GM19468 (cell line): ENCODE measurements around the gene RNASE2.
A peak's percentile ranks its signal among the peaks of the same experiment; 100 is the strongest.
"Not testable (repeated sequence)": the region's sequence is repeated elsewhere in the genome, so short reads cannot be mapped to it uniquely, and the experiment has no call there.

Experiments
- ATAC-seq: cut with Tn5 transposase; IDR thresholded peaks from one replicate; pipeline ENCODE4 v1.9.1; 2021; ENCODE audit warnings: mild to moderate bottlenecking, moderate library complexity, moderate number of reproducible peaks; ENCODE audit not compliant: unreplicated experiment; ENCODE audit errors: extremely low read depth

RNASE2 gene

DNA sequence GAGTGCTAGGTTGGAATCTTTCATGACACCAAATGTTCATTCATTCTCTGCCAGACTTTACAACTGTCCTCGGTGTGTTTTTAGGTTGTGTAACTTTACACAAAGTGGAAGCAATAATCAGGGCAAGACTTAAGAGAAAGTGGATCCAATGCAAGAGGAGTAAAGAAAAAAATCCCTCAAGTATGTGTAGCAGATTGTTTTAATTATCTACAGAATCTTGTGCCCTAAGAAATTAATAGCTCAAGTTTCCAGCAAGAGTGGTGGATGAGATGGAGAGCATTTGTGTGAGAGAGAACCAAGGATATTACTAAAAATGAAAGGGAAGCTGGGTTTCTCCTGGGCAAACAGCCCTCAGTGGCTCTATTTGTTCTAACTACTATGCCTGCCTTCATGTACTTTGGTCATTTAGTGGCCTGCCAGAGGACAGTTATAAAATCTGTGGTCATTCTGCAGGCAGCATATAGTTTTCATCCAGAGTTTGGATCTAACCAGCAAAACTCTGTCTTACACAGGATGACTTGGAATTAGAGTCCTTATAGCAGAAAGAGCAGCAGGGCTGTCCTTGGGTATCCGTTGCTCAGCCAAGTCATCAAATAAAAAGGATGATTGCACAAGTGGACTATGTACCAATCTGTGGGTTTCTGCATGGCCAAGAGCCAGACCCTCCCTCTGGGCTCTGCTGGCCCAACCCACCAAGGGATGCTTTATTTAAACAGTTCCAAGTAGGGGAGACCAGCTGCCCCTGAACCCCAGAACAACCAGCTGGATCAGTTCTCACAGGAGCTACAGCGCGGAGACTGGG is at the start of gene RNASE2:
RNASE2 (plus strand) TSS at position 752 of the 802 bp plus-strand sequence. CDS start 285 bp downstream, outside the sequence.
- ATAC-seq: not testable (repeated sequence)

GRCh38 chr14:20905676-20906075 is 49.6 kb upstream of the RNASE2 start:
- ATAC-seq: no peak

DNA sequence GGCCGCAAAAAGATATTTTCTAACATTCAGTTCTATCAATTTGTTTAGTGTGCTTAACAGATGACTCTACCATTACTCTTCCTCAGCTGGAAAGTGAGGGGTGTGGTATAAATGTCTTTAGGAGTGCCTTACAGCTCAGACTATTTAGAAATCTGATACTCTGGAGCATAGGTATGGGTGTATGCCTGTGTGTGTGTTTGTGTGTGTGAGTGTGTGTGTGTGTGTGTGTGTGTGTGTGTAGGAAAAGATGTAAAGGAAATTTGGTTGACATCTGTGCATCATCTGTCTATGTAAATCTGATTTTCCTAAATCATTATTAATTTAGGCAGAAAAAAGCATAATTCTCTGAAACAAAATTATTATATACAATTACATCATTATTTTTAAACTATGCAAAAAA is 48.1 kb upstream of the RNASE2 start:
- no peak for ATAC-seq

DNA sequence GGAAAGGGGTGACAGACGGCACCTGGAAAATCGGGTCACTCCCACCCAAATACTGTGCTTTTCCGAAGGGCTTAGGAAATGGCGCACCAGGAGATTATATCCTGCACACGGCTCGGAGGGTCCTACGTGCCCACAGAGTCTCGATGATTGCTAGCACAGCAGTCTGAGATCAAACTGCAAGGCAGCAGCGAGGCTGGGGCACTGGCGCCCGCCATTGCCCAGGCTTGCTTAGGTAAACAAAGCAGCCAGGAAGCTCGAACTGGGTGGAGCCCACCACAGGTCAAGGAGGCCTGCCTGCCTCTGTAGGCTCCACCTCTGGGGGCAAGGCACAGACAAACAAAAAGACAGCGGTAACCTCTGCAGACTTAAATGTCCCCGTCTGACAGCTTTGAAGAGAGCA is 44.5 kb upstream of the RNASE2 start:
- ATAC-seq: not testable (repeated sequence)

- not testable (repeated sequence) for ATAC-seq
Measured at GRCh38 chr14:20919038-20919756, 36.1 kb upstream of the RNASE2 start.

DNA sequence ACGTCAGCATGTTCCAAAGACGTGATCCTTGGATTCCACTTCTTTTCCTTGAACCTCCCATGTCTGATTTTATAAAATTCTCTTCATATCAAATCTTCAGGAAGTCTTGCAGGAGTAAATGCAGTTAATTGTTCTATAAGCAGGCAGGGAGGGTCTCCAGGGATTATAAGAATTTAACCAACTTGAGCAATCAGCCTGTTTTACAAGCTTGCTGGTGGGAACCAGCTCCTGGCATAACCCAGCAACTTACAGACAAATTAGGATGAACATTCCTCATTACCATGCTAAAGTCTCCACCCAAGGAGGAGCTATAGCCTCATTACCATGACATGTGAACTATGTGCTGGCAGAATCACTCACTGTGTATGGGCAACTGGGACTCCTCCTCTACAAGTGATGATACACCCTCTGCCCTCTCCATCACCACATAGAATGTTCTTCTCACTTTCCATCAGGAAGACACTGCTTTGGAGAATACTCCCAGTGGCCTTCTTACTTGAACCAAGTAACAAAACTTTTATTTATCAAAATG is 31.5 kb upstream of the RNASE2 start:
- ATAC-seq: not testable (repeated sequence)

GRCh38 chr14:20934148-20934762 is 21.0 kb upstream of the RNASE2 start:
- ATAC-seq: no peak

DNA sequence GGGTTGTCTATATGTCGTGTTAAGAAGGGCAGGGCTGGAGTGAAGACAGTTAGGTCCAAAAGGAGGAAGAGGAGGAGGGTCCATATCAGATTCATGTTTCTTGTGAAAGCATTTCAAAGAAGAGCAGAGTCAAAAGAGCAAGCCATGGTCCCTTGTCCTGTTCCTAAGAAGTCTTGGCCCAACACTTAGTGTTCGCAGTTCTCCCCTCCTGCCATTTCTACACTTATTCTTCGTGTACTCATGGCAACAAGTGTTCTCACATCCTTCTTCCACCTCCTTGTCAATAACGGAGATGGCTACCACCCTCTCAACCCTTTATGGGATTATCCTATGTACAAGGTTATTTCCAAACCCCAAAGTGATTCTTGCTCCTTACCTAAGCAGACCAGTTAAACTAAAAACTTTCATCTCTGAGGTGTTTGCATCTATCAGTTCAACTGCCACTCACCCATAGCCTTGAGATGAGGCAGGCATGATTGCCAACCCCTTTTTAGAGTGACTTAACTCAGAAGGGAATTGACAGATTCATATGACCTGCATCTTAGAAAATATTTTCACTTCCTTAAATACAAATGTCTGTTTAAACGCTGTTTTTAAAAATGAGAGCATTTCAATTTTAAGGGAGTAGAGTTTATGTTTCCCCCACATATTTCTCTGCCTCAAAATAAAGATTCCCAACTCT is 19.8 kb upstream of the RNASE2 start:
- no peak for ATAC-seq

- ATAC-seq: not testable (repeated sequence)
Measured at GRCh38 chr14:20945146-20945545, 10.1 kb upstream of the RNASE2 start.

- not testable (repeated sequence) for ATAC-seq
Measured at GRCh38 chr14:20946707-20947106, 8.6 kb upstream of the RNASE2 start.

- ATAC-seq: not testable (repeated sequence)
Measured at GRCh38 chr14:20955538-20955873, 219 bp downstream of the RNASE2 start.

DNA sequence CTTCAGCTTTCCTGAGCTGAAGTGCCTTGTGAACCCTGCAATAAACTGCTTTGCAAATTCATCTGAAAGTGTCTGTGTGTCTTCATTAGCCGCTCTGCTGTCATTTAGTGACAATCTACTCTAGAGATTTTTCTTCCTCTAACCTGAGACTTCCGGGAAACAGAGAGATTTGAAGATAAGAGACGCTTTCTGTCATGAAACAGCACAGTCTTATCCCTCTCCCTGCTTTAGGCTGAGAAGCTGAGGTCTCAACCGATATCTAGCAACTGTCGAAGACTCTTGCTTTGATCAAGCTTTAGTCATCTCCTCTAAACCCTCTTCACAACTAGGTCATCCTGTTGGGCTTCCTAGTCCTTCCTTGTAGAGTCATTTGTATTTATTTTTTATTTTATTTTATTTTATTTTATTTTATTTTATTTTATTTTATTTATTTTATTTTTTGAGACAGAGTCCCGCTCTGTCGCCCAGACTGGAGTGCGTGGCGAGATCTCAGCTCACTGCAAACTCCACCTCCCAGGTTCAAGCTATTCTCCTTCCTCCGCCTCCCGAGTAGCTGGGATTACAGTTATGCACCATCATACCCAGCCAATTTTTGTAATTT is 1.2 kb downstream of the RNASE2 start:
- ATAC-seq: no peak

- not testable (repeated sequence) for ATAC-seq
Measured at GRCh38 chr14:20958946-20959345, 3.7 kb downstream of the RNASE2 start.

DNA sequence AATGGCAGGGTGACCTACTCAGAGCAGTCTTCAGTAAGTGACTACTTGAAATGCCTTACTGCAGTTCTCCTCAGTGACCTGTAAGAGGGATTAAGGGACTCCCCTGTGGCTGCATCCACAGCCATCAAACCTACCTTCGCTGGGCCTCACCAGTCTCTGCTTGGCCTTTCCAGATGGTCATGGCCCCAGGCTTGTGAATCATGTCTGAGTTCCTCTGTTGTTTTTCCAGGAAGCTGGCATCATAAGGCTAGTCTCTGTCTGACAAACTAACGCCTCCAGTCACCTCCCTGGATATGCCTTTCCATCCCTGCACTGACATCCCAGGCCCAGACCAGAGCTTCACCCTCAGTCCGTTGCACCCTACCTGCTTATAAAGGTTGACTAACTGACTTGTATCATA is 14.0 kb downstream of the RNASE2 start:
- no peak for ATAC-seq

DNA sequence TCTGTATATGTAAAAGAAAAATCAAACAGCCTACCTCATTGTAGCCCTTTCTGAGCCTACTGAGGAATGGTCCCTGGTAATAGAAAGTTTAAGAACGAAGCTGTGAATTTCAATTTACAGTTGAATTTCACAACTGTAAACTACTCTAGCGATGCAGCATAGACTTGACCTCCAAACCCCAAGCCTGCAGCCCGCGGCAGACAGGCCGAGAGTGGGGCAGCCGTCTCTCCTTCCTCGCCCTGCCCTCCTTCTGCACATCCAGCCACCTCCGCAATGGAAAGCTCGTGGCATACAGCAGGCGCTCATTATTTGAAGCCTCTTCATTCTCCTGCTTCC is 15.3 kb downstream of the RNASE2 start:
- no peak for ATAC-seq

- ATAC-seq: peak; percentile 57
Measured at GRCh38 chr14:20970983-20971704, 15.9 kb downstream of the RNASE2 start.

DNA sequence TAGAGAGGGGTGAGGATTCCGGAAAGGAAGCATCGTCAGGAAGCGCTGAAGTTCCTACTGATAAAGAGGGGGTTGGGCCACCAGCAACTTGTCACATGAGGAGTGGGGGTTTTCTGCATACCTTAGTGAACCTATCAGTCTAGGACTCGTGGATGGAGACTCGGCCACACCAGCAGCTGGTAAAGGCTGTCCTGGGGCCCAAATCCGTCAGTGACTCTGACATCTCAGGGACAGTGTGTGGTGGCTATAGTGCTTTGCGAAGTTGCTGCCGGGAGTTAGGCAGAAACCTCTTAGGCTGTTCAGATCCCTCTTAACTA is 16.4 kb downstream of the RNASE2 start:
- no peak for ATAC-seq

GRCh38 chr14:20973501-20973900 is 18.2 kb downstream of the RNASE2 start:
- no peak for ATAC-seq

DNA sequence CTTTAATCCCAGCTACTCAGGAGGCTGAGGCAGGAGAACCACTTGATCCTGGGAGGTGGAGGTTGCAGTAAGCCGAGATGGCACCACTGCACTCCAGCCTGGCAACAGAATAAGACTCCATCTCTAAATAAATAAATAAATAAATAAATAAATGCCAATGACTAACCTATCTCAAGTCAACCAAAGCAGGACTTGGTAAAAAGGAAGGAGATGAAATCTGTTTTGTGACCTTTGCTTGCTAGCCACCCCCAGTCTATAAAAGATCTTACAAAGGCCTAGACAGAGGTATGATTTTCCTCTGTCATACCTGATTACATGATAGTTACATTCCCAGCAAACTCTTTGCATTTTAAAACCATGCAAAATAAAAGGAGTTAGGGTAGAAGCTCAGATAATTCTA is 21.0 kb downstream of the RNASE2 start:
- no peak for ATAC-seq

- ATAC-seq: no peak
Measured at GRCh38 chr14:20978687-20979086, 23.4 kb downstream of the RNASE2 start.
